GM11168 (cell line): Measurements from ENCODE around the gene FAM228B.
"Not testable (repeated sequence)": the region's sequence is repeated elsewhere in the genome, so short reads cannot be mapped to it uniquely, and the experiment has no call there.

Experiments used
- in situ Hi-C: fragments of 300-500 bp; cut with MboI; formaldehyde crosslinking; loops from one replicate; pipeline ENCODE4 v1.12.0; 2022; ENCODE audit warnings: low sequenced_read_pairs; ENCODE audit not compliant: unreplicated experiment

Gene FAM228B

GRCh38 chr2:24101992-24102391 lies 21.3 kb upstream of the FAM228B start:
- in situ Hi-C loops = no loop called here

GRCh38 chr2:24102677-24103076 lies 20.6 kb upstream of the FAM228B start:
- in situ Hi-C loops = no loop called here

GRCh38 chr2:24104110-24104650 lies 19.1 kb upstream of the FAM228B start:
- in situ Hi-C loops = no loop called here

- in situ Hi-C loops = no loop called here
Measured at GRCh38 chr2:24104906-24105305, 18.4 kb upstream of the FAM228B start.

GRCh38 chr2:24105816-24106215 lies 17.5 kb upstream of the FAM228B start:
- in situ Hi-C loops = no loop called here

DNA sequence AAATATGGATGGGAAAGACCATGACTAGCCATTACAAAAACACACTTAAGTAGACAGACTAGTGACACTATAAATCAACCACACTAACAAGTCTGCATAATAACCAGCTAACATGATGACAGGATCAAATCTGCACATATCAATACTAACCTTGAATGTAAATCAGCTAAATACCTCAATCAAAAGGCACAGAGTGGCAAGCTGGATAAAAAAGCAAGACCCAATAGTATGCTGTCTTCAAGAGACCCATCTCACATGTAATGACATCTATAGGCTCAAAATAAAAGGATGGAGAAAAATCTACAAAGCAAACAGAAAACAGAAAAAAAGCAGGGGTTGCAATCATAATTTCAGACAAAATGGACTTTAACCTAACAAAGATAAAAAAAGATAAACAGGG lies 16.5 kb upstream of the FAM228B start:
- in situ Hi-C loops = no loop called here

DNA sequence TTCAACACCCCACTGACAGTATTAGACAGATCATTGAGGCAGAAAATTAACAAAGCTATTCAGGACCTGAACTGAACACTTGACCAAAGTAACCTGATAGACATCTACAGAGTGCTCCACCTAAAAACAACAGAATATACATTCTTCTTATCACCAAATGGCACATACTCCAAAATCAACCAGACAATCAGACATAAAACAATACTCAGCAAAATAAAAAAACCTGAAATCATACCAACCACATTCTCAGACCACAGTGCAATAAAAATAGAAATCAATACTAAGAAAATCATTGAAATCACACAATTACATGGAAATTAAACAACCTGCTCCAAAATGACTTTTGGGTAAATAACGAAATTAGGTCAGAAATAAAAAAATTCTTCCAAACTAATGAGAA lies 15.9 kb upstream of the FAM228B start:
- in situ Hi-C loops = no loop called here

DNA sequence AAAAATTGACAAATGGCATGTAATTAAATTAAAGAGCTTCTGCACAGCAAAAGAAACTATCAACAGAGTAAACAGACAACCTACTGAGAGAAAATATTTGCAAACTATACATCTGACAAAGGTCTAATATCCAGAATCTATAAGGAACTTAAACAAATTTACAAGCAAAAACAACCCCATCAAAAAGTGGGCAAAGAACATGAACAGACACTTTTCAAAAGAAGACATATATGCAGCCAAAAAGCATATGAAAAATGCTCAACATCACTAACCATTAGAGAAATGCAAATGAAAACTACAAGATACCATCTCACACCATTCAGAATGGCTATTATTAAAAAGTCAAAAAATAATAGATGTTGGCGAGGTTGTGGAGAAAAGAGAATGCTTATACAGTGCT lies 13.8 kb upstream of the FAM228B start:
- in situ Hi-C loops = not testable (repeated sequence)

DNA sequence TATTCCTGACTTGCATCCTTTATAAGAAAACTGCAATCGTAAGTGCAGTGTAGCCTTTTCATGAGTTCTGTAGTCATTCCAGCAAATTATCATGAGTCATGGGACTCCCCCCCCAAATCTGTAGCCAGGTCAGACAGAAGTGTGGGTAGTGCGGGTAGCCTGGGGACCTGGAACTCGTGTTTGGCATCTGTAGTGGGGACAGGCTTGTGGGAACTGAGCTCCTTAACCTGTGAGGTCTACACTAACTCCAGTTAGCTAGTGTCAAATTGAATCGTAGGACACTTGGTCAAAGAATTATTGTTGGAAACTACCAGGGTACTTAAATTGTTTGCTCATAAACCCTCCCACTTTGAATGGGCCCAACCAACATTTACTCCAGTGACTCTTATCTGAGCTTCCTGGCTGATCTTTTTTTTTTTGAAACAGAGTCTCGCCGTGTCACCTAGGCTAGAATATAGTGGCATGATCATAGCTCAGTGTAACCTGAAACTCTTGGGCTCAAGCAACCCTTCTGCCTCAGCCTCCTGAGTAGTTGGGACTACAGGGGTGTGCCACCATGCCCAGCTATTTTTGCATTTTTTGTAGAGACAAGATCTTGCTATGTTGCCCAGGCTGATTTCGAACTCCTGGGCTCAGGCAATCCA lies 12.5 kb upstream of the FAM228B start:
- in situ Hi-C loops = no loop called here

- in situ Hi-C loops = no loop called here
Measured at GRCh38 chr2:24111407-24111901, 11.8 kb upstream of the FAM228B start.

DNA sequence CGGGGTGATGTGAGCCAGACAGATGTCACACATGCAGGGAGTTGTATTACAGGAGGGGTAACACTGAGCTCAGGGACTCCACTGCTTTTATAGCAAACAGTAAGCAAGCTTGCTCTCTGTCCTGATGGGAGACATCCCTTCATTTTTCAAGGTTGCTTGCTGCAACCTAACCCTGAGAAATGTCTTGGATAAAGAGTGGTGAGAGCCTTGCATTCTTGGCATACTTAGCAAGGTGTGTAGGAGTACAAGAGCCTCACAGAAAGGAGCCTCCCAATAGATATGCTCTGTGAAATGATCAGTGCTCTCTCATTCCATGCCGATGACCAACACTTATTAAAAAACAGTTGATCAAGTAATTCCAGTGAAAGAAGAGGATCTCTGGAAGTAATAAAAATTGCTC lies 8.2 kb upstream of the FAM228B start:
- in situ Hi-C loops = no loop called here

GRCh38 chr2:24117902-24118301 lies 5.4 kb upstream of the FAM228B start:
- in situ Hi-C loops = no loop called here

DNA sequence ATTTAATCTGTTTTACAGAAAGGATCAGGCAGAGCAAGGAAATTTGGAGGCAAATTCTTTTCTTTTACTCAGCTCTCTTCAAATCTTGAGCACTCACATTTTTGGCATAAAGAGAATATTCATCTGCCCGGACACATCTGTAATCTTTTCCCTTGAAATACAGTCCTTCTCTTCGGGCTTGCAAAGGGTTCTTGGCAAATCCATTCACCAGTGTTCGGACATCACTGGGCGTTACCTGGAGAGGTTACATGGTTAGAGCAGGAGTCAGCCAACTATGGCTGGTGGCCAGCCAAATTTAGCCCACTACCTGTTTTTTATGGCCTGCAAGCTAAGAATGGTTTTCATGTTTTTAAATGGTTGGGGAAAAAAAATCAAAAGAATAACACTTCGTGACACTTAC lies 2.2 kb upstream of the FAM228B start:
- in situ Hi-C loops = no loop called here

DNA sequence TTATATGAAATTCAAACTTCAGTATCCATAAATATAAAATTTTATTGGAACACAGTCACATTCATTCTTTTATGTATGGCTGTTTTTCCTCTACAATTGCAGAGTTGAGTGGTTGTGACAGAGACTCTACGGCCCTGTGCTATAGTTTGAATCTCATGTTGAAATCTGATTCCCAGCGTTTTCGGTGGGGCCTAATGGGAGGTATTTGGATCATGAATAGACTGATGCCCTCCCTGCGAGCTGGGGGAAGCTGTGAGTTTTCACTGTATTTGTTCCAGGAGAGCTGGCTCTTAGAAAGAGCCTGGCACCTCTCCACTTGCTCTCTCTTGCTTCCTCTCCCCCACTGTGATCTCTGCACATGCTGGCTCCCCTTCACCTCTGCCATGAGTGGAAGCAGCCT lies 1.8 kb upstream of the FAM228B start:
- in situ Hi-C loops = no loop called here

GRCh38 chr2:24122366-24123194 lies 689 bp upstream of the FAM228B start:
- in situ Hi-C loops = no loop called here

GRCh38 chr2:24123922-24124580 lies 782 bp downstream of the FAM228B start:
- in situ Hi-C loops = no loop called here

DNA sequence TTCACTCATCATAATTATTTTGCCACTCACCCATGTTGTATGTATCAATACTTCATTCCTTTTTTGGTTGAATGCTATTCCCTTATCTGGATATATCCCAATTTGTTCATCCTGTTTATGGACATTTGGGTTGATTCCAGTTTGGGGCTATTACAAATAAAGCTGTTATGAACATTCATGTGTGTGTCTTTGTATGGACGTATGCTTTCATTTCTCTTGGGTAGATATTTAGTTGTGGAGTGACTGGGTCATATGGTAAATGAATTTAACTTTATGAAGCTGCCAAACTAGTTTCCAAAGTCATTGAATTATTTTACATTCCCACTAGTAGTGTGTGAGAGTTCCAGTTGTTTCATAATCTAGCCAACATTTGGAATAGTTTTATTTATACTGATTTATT lies 2.7 kb downstream of the FAM228B start:
- in situ Hi-C loops = no loop called here

DNA sequence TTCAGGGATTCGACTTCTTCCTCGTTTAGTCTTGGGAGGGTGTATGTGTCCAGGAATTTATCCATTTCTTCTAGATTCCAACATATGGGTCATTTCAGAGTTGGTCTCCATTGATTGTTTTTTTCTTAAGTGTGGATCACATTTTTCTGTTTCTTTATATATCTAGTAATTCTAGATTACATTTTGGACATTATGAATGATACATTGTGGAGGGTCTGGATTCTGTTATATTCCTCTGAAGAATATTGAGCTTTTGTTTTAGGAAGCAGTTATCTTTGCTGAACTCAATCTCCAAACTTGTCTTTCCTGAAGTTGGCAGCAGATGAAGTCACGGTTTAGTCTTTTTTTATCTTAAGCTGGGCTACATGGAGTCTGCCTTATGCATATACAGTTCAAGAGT lies 9.3 kb downstream of the FAM228B start:
- in situ Hi-C loops = no loop called here

DNA sequence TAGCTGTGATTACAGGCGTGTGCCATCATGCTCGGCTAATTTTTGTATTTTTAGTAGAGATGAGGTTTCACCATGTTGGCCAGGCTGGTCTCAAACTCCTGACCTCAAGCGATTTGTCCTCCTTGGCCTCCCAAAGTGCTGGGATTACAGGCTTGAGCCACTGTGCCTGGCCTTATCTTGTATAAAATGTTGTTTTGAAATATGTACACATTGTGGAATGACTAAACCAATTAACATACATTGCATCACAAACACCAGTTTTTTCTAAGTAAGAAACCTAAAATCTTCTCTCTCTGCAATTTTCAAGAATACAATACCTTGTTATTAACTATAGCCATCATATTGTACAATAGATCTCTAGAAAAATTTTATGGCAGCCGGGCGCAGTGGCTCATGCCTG lies 17.0 kb downstream of the FAM228B start:
- in situ Hi-C loops = not testable (repeated sequence)

DNA sequence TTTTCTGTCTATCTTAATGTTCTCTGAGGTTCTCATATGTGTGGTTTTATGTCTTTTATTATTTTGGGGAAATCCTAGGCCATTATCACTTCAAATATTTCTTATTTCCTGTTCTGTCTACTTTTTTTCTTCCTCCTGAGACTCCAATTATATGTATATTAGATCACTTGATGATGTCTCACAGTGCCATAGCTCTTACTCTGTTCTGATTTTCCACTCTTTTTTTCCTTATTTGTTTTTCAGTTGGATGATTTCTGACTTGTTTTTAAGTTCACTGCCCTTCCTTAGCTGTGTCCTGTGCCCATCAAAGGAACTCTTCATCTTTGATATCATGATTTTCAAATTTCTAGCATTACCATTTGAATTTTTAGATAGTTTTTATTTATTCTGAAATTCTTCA lies 24.1 kb downstream of the FAM228B start:
- in situ Hi-C loops = no loop called here
